Mammary epithelial cell (primary cell): ENCODE measurements around the gene BMP5.

Source experiments
- EZH2 ChIP-seq: IDR thresholded peaks from 2 replicates; pipeline ENCODE4 v1.6.1; 2012; ENCODE audit warnings: low read length, inconsistent platforms, borderline replicate concordance
- TF ChIP-seq, protein P1 (sequence below), 2 donors: IDR thresholded peaks in 1 of 2; conservative IDR thresholded peaks in 1 of 2; 2 replicates each; pipeline ENCODE4 v1.5.1; 2011 to 2012; ENCODE audit warnings: inconsistent platforms in 2 of 2, low read length in 2 of 2, mild to moderate bottlenecking in 2 of 2, control low read depth in 1 of 2, low read depth in 1 of 2; ENCODE audit not compliant: insufficient read depth in 1 of 2; ENCODE audit errors: extremely low read depth in 1 of 2

DNA sequence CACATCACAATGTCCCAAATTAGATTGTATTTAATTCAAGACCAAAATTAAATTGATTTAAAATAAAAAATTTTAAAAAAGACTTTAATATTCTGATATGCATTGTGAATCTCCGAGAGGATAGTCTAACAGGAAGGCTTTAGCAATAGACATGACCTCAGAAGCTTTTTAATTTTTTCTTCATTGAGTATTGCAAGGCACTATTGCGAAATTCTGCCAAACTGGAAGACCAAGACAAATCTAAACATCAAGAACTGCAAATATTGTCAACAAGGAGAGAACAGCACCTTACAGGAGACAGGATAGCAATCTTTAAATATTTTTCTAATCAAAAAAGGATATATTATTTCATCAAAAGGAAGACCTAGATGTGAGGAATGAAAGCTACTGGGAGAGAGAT, 56.9 kb downstream of the BMP5 start:
- TF ChIP-seq, protein P1, sequence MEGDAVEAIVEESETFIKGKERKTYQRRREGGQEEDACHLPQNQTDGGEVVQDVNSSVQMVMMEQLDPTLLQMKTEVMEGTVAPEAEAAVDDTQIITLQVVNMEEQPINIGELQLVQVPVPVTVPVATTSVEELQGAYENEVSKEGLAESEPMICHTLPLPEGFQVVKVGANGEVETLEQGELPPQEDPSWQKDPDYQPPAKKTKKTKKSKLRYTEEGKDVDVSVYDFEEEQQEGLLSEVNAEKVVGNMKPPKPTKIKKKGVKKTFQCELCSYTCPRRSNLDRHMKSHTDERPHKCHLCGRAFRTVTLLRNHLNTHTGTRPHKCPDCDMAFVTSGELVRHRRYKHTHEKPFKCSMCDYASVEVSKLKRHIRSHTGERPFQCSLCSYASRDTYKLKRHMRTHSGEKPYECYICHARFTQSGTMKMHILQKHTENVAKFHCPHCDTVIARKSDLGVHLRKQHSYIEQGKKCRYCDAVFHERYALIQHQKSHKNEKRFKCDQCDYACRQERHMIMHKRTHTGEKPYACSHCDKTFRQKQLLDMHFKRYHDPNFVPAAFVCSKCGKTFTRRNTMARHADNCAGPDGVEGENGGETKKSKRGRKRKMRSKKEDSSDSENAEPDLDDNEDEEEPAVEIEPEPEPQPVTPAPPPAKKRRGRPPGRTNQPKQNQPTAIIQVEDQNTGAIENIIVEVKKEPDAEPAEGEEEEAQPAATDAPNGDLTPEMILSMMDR (conservative IDR thresholded peaks at IDR 0.05 in 1 of 2, IDR thresholded peaks at IDR 0.05 in 1 of 2; ENCODE audit: extremely low read depth in 1 of 2, insufficient read depth in 1 of 2, low read depth in 1 of 2, low read length in 2 of 2): no peak
- TF ChIP-seq EZH2: no peak
